Measurements from ENCODE around the gene TPM4. TPM values are rescaled to one million over a fixed set of nuclear protein-coding genes. Genes with fewer than 3 reads are reported as not detected.

The TPM4 gene
- total and polyA plus RNA-seq, 2 experiments from 2014 or later, result 223 to 288 TPM

DNA sequence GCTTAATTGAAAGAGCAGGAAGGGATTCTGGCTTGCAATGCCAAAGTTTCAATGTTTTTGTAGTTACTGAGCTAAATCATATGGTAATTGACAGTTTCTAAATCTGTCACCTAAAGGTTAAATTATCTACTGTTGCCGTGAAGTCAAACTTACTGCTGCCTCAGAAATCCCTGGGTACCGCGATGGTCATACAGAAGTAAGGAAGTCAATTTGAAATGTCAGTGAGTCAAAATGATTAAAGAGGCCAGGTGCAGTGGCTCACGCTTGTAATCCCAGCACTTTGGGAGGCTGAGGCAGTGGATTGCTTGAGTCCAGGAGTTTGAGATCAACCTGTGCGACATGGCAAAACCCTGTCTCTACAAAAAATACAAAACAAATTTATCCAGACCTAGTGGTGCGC lies 48.8 kb upstream of the TPM4 start:
- no peak overlapping the region for H3K4me2 ChIP-seq
- peaks cover 26% of the 10 kb centered on the region for H3K36me3 Mint-ChIP-seq (ENCODE audit: low read depth)
- no peaks in the 10 kb centered on the region for H3K4me1 Mint-ChIP-seq
- no peaks in the 10 kb centered on the region for H3K79me2 ChIP-seq (replicated peaks; ENCODE audit: insufficient read depth)
- no peaks in the 10 kb centered on the region for H3K36me3 ChIP-seq (ENCODE audit: insufficient read depth)
- no peak overlapping the region for H3K27ac ChIP-seq (ENCODE audit: low read depth)
- no peaks in the 10 kb centered on the region for H3K4me1 ChIP-seq (ENCODE audit: insufficient read depth)
- TF ChIP-seq CREB1 (CRISPR knock-in tag; IDR thresholded peaks at IDR 0.05; ENCODE audit: low read depth) (no peak), JUNB (IDR thresholded peaks at IDR 0.05; ENCODE audit: unreplicated experiment) (no peak), EZH2phosphoT487 (IDR thresholded peaks at IDR 0.05; ENCODE audit: unreplicated experiment) (no peak), NANOG (IDR thresholded peaks at IDR 0.05; ENCODE audit: borderline replicate concordance) (no peak), ZNF331 (CRISPR knock-in tag; IDR thresholded peaks at IDR 0.05; ENCODE audit: low read depth) (no peak), EZH2 (IDR thresholded peaks at IDR 0.05; ENCODE audit: low read depth, unreplicated experiment) (no peak), POLR2AphosphoS5 (IDR thresholded peaks at IDR 0.05; ENCODE audit: low read depth) (no peak), STAT1 (IDR thresholded peaks at IDR 0.05; ENCODE audit: unreplicated experiment) (no peak), ZNF114 (CRISPR knock-in tag; IDR thresholded peaks at IDR 0.05) (no peak)
- TF ChIP-seq, protein P1, sequence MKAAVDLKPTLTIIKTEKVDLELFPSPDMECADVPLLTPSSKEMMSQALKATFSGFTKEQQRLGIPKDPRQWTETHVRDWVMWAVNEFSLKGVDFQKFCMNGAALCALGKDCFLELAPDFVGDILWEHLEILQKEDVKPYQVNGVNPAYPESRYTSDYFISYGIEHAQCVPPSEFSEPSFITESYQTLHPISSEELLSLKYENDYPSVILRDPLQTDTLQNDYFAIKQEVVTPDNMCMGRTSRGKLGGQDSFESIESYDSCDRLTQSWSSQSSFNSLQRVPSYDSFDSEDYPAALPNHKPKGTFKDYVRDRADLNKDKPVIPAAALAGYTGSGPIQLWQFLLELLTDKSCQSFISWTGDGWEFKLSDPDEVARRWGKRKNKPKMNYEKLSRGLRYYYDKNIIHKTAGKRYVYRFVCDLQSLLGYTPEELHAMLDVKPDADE (IDR thresholded peaks at IDR 0.05), result no peak
- TF ChIP-seq, protein P2, sequence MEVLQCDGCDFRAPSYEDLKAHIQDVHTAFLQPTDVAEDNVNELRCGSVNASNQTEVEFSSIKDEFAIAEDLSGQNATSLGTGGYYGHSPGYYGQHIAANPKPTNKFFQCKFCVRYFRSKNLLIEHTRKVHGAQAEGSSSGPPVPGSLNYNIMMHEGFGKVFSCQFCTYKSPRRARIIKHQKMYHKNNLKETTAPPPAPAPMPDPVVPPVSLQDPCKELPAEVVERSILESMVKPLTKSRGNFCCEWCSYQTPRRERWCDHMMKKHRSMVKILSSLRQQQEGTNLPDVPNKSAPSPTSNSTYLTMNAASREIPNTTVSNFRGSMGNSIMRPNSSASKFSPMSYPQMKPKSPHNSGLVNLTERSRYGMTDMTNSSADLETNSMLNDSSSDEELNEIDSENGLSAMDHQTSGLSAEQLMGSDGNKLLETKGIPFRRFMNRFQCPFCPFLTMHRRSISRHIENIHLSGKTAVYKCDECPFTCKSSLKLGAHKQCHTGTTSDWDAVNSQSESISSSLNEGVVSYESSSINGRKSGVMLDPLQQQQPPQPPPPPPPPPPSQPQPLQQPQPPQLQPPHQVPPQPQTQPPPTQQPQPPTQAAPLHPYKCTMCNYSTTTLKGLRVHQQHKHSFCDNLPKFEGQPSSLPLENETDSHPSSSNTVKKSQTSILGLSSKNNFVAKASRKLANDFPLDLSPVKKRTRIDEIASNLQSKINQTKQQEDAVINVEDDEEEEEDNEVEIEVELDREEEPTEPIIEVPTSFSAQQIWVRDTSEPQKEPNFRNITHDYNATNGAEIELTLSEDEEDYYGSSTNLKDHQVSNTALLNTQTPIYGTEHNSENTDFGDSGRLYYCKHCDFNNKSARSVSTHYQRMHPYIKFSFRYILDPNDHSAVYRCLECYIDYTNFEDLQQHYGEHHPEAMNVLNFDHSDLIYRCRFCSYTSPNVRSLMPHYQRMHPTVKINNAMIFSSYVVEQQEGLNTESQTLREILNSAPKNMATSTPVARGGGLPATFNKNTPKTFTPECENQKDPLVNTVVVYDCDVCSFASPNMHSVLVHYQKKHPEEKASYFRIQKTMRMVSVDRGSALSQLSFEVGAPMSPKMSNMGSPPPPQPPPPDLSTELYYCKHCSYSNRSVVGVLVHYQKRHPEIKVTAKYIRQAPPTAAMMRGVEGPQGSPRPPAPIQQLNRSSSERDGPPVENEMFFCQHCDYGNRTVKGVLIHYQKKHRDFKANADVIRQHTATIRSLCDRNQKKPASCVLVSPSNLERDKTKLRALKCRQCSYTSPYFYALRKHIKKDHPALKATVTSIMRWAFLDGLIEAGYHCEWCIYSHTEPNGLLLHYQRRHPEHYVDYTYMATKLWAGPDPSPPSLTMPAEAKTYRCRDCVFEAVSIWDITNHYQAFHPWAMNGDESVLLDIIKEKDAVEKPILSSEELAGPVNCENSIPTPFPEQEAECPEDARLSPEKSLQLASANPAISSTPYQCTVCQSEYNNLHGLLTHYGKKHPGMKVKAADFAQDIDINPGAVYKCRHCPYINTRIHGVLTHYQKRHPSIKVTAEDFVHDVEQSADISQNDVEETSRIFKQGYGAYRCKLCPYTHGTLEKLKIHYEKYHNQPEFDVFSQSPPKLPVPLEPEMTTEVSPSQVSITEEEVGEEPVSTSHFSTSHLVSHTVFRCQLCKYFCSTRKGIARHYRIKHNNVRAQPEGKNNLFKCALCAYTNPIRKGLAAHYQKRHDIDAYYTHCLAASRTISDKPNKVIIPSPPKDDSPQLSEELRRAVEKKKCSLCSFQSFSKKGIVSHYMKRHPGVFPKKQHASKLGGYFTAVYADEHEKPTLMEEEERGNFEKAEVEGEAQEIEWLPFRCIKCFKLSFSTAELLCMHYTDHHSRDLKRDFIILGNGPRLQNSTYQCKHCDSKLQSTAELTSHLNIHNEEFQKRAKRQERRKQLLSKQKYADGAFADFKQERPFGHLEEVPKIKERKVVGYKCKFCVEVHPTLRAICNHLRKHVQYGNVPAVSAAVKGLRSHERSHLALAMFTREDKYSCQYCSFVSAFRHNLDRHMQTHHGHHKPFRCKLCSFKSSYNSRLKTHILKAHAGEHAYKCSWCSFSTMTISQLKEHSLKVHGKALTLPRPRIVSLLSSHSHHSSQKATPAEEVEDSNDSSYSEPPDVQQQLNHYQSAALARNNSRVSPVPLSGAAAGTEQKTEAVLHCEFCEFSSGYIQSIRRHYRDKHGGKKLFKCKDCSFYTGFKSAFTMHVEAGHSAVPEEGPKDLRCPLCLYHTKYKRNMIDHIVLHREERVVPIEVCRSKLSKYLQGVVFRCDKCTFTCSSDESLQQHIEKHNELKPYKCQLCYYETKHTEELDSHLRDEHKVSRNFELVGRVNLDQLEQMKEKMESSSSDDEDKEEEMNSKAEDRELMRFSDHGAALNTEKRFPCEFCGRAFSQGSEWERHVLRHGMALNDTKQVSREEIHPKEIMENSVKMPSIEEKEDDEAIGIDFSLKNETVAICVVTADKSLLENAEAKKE (CRISPR knock-in tag; IDR thresholded peaks at IDR 0.05), result no peak
- TF ChIP-seq, protein P3, sequence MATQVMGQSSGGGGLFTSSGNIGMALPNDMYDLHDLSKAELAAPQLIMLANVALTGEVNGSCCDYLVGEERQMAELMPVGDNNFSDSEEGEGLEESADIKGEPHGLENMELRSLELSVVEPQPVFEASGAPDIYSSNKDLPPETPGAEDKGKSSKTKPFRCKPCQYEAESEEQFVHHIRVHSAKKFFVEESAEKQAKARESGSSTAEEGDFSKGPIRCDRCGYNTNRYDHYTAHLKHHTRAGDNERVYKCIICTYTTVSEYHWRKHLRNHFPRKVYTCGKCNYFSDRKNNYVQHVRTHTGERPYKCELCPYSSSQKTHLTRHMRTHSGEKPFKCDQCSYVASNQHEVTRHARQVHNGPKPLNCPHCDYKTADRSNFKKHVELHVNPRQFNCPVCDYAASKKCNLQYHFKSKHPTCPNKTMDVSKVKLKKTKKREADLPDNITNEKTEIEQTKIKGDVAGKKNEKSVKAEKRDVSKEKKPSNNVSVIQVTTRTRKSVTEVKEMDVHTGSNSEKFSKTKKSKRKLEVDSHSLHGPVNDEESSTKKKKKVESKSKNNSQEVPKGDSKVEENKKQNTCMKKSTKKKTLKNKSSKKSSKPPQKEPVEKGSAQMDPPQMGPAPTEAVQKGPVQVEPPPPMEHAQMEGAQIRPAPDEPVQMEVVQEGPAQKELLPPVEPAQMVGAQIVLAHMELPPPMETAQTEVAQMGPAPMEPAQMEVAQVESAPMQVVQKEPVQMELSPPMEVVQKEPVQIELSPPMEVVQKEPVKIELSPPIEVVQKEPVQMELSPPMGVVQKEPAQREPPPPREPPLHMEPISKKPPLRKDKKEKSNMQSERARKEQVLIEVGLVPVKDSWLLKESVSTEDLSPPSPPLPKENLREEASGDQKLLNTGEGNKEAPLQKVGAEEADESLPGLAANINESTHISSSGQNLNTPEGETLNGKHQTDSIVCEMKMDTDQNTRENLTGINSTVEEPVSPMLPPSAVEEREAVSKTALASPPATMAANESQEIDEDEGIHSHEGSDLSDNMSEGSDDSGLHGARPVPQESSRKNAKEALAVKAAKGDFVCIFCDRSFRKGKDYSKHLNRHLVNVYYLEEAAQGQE (IDR thresholded peaks at IDR 0.05; ENCODE audit: unreplicated experiment), result no peak
- TF ChIP-seq, protein P4, sequence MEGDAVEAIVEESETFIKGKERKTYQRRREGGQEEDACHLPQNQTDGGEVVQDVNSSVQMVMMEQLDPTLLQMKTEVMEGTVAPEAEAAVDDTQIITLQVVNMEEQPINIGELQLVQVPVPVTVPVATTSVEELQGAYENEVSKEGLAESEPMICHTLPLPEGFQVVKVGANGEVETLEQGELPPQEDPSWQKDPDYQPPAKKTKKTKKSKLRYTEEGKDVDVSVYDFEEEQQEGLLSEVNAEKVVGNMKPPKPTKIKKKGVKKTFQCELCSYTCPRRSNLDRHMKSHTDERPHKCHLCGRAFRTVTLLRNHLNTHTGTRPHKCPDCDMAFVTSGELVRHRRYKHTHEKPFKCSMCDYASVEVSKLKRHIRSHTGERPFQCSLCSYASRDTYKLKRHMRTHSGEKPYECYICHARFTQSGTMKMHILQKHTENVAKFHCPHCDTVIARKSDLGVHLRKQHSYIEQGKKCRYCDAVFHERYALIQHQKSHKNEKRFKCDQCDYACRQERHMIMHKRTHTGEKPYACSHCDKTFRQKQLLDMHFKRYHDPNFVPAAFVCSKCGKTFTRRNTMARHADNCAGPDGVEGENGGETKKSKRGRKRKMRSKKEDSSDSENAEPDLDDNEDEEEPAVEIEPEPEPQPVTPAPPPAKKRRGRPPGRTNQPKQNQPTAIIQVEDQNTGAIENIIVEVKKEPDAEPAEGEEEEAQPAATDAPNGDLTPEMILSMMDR (conservative IDR thresholded peaks at IDR 0.05; ENCODE audit: low read depth in 2 of 2), result no peak
- no peaks in the 10 kb centered on the region for H3F3A ChIP-seq (replicated peaks; ENCODE audit: low read depth)
- H4K20me1 ChIP-seq (replicated peaks; ENCODE audit: insufficient read depth), result no peaks in the 10 kb centered on the region
- ATAC-seq (no peak), DNase-seq (ENCODE audit: low spot score) (no peak)
- no peak overlapping the region for H3K4me3 Mint-ChIP-seq
- H2AFZ ChIP-seq, result no peak overlapping the region
- H3K27ac Mint-ChIP-seq, result no peak overlapping the region
- peaks cover 88% of the 10 kb centered on the region for H3K9me3 Mint-ChIP-seq
- no peak overlapping the region for H3K4me3 ChIP-seq
- no peaks in the 10 kb centered on the region for H3K27me3 ChIP-seq (ENCODE audit: insufficient read depth)
- peaks cover 15% of the 10 kb centered on the region for H3K27me3 Mint-ChIP-seq (ENCODE audit: insufficient read depth, low read depth, poor library complexity)
- H3K9me2 ChIP-seq (ENCODE audit: insufficient read depth), result no peaks in the 10 kb centered on the region
